Breast epithelium (tissue), 4 donors: ENCODE data around the gene OTOP2. TPM values are rescaled to one million over a fixed set of nuclear protein-coding genes. Genes with fewer than 3 reads are reported as not detected.

ENCODE experiments used
- DNase-seq, 2 donors: peaks; one replicate each; pipeline ENCODE4 v3.0.0-alpha.2; 2019; ENCODE audit warnings: low spot score in 2 of 2
- H3K27ac ChIP-seq, 2 donors: fragments of 200-600 bp; sonication (generic) in 1 of 2; one replicate each; pipeline ENCODE4 v1.5.1; 2016 to 2019; ENCODE audit warnings: mild to moderate bottlenecking in 1 of 2
- H3K27me3 ChIP-seq, 2 donors: fragments of 200-600 bp; sonication (generic) in 1 of 2; one replicate each; pipeline versions ENCODE4 v1.5.1 to v1.6.0; 2017 to 2019; ENCODE audit warnings: control low read depth in 1 of 2, mild to moderate bottlenecking in 1 of 2
- H3K36me3 ChIP-seq: fragments of 200-600 bp; one replicate; pipeline ENCODE4 v1.5.1; 2019
- H3K4me1 ChIP-seq, 2 donors: fragments of 200-600 bp; sonication (generic); one replicate each; pipeline ENCODE4 v1.5.1; 2016 to 2019; ENCODE audit warnings: control low read depth in 1 of 2
- H3K4me3 ChIP-seq, 3 donors: fragments of 200-600 bp; sonication (generic); 1 replicate in 2 of 3; 2 replicates in 1 of 3; pipeline ENCODE4 v1.5.1; 2016 to 2019; ENCODE audit warnings: mild to moderate bottlenecking in 3 of 3, moderate library complexity in 2 of 3
- H3K9me3 ChIP-seq, 2 donors: fragments of 200-600 bp; sonication (generic) in 1 of 2; one replicate each; pipeline ENCODE4 v1.5.1; 2016 to 2019; ENCODE audit warnings: control low read depth in 1 of 2
- CTCF ChIP-seq, 3 donors: fragments of 450-650 bp; IDR thresholded peaks; one replicate each; pipeline ENCODE4 v1.5.1; 2016 to 2017; ENCODE audit warnings: antibody characterized with exemption in 3 of 3, mild to moderate bottlenecking in 3 of 3, moderate library complexity in 3 of 3
- POLR2A ChIP-seq: fragments of 450-650 bp; IDR thresholded peaks from one replicate; pipeline ENCODE4 v1.6.1; 2016; ENCODE audit warnings: antibody characterized with exemption, mild to moderate bottlenecking, moderate library complexity
- POLR2AphosphoS5 ChIP-seq, 3 donors: sonication (generic); formaldehyde crosslinking; IDR thresholded peaks; one replicate each; pipeline ENCODE4 v1.6.1; 2017; ENCODE audit warnings: antibody characterized with exemption in 3 of 3
- intact Hi-C: fragments of 100-400 bp; cut with DNase I; formaldehyde crosslinking; loops from one replicate; pipeline ENCODE4 v1.15.1; 2023; ENCODE audit warnings: low total_unique reads
- total RNA-seq, 3 donors: library from RNA; depleted of rRNA; stranded (reverse); fragments of >200 nt; gene quantifications; one replicate each; pipeline ENCODE4 v1.1.0, GENCODE V29; 2016

Gene OTOP2
- total RNA-seq, 3 donors from 2014 or later, result 0.33 TPM; not detected in 2

GRCh38 chr17:74946641-74947040 is 22.6 kb downstream of the OTOP2 start:
- no peaks in the 10 kb centered on the region for H3K36me3 ChIP-seq
- TF ChIP-seq POLR2A (no peak), CTCF (IDR thresholded peaks at IDR 0.05) (no peak), POLR2AphosphoS5 (IDR thresholded peaks at IDR 0.05) (no peak)
- H3K4me1 ChIP-seq, result no peaks in the 10 kb centered on the region
- H3K27ac ChIP-seq, result no peak overlapping the region
- no peaks in the 10 kb centered on the region for H3K9me3 ChIP-seq
- H3K27me3 ChIP-seq, result peaks cover 0 to 11% of the 10 kb centered on the region in 2 donors
- no peak overlapping the region for H3K4me3 ChIP-seq
- intact Hi-C loops, result no loop called here
- no peak for DNase-seq

- H3K4me3 ChIP-seq, result no peak overlapping the region
- TF ChIP-seq CTCF (IDR thresholded peaks at IDR 0.05), result no peak
- no peak for TF ChIP-seq POLR2A
- TF ChIP-seq POLR2AphosphoS5 (IDR thresholded peaks at IDR 0.05), result no peak
- no peaks in the 10 kb centered on the region for H3K4me1 ChIP-seq
- no peak for DNase-seq
- H3K27me3 ChIP-seq, result peaks cover 0 to 5% of the 10 kb centered on the region in 2 donors
- intact Hi-C loops, result no loop called here
- no peak overlapping the region for H3K27ac ChIP-seq
- no peaks in the 10 kb centered on the region for H3K9me3 ChIP-seq
- H3K36me3 ChIP-seq, result no peaks in the 10 kb centered on the region
Measured at GRCh38 chr17:74947041-74947754, 23.1 kb downstream of the OTOP2 start.

GRCh38 chr17:74949455-74950115 is 25.5 kb downstream of the OTOP2 start:
- H3K27ac ChIP-seq, result no peak overlapping the region
- no peak for DNase-seq
- H3K4me1 ChIP-seq, result no peaks in the 10 kb centered on the region
- TF ChIP-seq CTCF (IDR thresholded peaks at IDR 0.05) (no peak), POLR2AphosphoS5 (IDR thresholded peaks at IDR 0.05) (no peak), POLR2A (no peak)
- no peaks in the 10 kb centered on the region for H3K36me3 ChIP-seq
- no peaks in the 10 kb centered on the region for H3K27me3 ChIP-seq
- H3K9me3 ChIP-seq, result no peaks in the 10 kb centered on the region
- H3K4me3 ChIP-seq, result no peak overlapping the region
- intact Hi-C loops, result no loop called here

GRCh38 chr17:74950207-74950606 is 26.1 kb downstream of the OTOP2 start:
- no peak for DNase-seq
- H3K4me3 ChIP-seq, result no peak overlapping the region
- H3K9me3 ChIP-seq, result no peaks in the 10 kb centered on the region
- H3K36me3 ChIP-seq, result no peaks in the 10 kb centered on the region
- H3K4me1 ChIP-seq, result no peaks in the 10 kb centered on the region
- H3K27me3 ChIP-seq, result no peaks in the 10 kb centered on the region
- intact Hi-C loops, result no loop called here
- TF ChIP-seq CTCF (IDR thresholded peaks at IDR 0.05) (no peak), POLR2A (no peak), POLR2AphosphoS5 (IDR thresholded peaks at IDR 0.05) (no peak)
- H3K27ac ChIP-seq, result no peak overlapping the region

GRCh38 chr17:74951065-74951464 is 27.0 kb downstream of the OTOP2 start:
- Histone ChIP-seq H3K4me3 (no peak overlapping the region), H3K36me3 (no peaks in the 10 kb centered on the region), H3K9me3 (no peaks in the 10 kb centered on the region), H3K4me1 (no peaks in the 10 kb centered on the region), H3K27me3 (no peaks in the 10 kb centered on the region), H3K27ac (no peak overlapping the region)
- DNase-seq, result no peak
- TF ChIP-seq CTCF (IDR thresholded peaks at IDR 0.05) (no peak), POLR2A (no peak), POLR2AphosphoS5 (IDR thresholded peaks at IDR 0.05) (no peak)
- intact Hi-C loops, result no loop called here
